ENCODE measurements around the gene COL4A4. TPM values are rescaled to one million over a fixed set of nuclear protein-coding genes. Genes with fewer than 3 reads are reported as not detected.
A peak's percentile ranks its signal among the peaks of the same experiment; 100 is the strongest.

The COL4A4 gene
- total RNA-seq, 4 donors from 2014 or later, result 1.5 to 4.6 (median 2.6) TPM

DNA sequence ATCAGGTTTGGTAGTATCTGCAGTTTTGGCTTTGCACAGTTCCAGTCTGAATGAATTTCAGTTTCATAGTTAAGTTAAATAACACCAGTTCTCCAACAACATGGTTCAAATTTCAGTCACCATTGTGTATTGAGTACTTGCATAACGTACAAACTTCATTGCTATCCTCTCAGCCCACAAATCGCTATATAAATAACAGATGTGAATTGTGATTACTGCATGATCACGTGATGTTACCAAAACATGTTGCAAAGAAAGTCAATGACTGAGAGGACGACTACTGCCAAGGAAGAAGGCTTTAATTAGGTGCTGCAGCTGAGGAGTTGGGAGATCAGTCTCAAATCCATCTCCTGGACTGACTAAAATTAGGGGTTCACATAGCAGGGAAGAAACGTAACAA lies 48.2 kb downstream of the COL4A4 start:
- H3K9me3 ChIP-seq, result no peaks in the 10 kb centered on the region
- in situ Hi-C loops (cut with MboI; ENCODE audit: low pct_ligation_motif_present in 1 of 4, low pct_unique_long_range_greater_than_20kb in 1 of 4, low sequenced_read_pairs in 3 of 4) (loop anchor here in 2 of 4 donors (10.0 to 25.0 kb wide), 3 partner anchors 303 to 1453 kb away; no protein-coding TSS in a partner anchor), intact Hi-C loops (cut with DNase I; ENCODE audit: low total_unique reads) (no loop called here)
- 69 to 80% methylated on average over 4 to 5 of the region's 5 CpGs for WGBS, 2 donors (ENCODE audit: low coverage in 1 of 2)
- no peaks in the 10 kb centered on the region for H3K4me1 ChIP-seq
- TF ChIP-seq POLR2AphosphoS5 (IDR thresholded peaks at IDR 0.05) (no peak), EP300 (IDR thresholded peaks at IDR 0.05; ENCODE audit: low read depth) (no peak), POLR2A (IDR thresholded peaks at IDR 0.05) (no peak)
- TF ChIP-seq, protein P1, sequence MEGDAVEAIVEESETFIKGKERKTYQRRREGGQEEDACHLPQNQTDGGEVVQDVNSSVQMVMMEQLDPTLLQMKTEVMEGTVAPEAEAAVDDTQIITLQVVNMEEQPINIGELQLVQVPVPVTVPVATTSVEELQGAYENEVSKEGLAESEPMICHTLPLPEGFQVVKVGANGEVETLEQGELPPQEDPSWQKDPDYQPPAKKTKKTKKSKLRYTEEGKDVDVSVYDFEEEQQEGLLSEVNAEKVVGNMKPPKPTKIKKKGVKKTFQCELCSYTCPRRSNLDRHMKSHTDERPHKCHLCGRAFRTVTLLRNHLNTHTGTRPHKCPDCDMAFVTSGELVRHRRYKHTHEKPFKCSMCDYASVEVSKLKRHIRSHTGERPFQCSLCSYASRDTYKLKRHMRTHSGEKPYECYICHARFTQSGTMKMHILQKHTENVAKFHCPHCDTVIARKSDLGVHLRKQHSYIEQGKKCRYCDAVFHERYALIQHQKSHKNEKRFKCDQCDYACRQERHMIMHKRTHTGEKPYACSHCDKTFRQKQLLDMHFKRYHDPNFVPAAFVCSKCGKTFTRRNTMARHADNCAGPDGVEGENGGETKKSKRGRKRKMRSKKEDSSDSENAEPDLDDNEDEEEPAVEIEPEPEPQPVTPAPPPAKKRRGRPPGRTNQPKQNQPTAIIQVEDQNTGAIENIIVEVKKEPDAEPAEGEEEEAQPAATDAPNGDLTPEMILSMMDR (IDR thresholded peaks at IDR 0.05), result no peak
- no peaks in the 10 kb centered on the region for H3K27me3 ChIP-seq
- no peaks in the 10 kb centered on the region for H3K36me3 ChIP-seq
- no peak overlapping the region for H3K4me3 ChIP-seq
- H3K27ac ChIP-seq, result no peak overlapping the region
- DNase-seq, result no peak

DNA sequence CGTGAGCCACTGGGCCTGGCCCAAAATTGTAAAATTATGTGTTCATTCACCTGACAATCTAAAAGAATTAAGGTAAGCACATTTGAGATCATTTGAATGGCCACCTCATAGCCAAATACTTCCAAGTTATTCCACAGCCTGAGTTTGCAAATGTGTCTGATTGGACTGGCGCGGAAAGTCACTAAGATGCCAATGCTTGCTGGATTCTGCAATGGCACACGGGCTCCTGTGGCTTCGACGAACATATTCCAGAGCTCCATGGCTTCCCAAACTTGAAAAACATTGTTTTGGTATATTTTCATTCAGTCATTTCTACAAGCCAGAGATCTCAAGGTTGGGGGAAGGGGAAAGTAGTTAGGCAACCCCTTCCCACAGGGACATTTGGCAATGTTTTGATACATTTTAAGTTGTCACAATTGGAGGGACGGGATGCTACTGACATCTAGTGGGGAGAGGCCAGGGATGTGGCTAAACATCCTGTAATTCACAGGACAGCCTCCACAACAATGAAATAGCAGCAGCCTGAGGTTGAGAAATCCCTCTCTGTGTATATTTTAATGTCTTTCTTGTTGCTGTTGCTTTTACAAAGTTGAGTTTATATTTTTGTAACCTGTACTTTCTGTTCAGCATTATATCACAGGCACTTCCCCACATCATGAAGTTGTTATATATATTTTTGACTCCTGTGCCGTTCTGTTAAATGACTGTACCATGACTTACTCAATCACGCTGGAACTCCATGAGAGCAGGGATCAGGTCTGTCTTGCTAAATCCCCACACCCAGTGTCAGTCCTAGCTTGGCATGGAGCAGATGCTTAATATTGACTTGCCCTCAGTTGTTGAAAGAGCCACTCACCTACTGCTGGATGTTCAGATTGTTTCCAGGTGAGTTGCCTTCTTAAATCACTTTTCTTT lies 56.9 kb downstream of the COL4A4 start:
- H3K9me3 ChIP-seq, result no peaks in the 10 kb centered on the region
- in situ Hi-C loops (cut with MboI; ENCODE audit: low pct_ligation_motif_present in 1 of 4, low pct_unique_long_range_greater_than_20kb in 1 of 4, low sequenced_read_pairs in 3 of 4) (loop anchor here in 2 of 4 donors (25.0 kb wide), 2 partner anchors 295 to 1445 kb away; no protein-coding TSS in a partner anchor), intact Hi-C loops (cut with DNase I; ENCODE audit: low total_unique reads) (loop anchor here (10.0 kb wide), 1 partner anchor 72 kb away; no protein-coding TSS in a partner anchor)
- peak; percentile 53 for DNase-seq
- WGBS, 2 donors (ENCODE audit: low coverage in 1 of 2), result 72 to 78% methylated on average over 8 to 9 of the region's 9 CpGs
- H3K36me3 ChIP-seq, result no peaks in the 10 kb centered on the region
- TF ChIP-seq, protein P1 (IDR thresholded peaks at IDR 0.05), result peak; percentile 63 to 68 (median 67)
- no peak for TF ChIP-seq POLR2A (IDR thresholded peaks at IDR 0.05)
- H3K4me1 ChIP-seq, result peaks cover 0 to 3% (median 0%) of the 10 kb centered on the region in 4 donors
- no peak overlapping the region for H3K27ac ChIP-seq
- H3K27me3 ChIP-seq, result no peaks in the 10 kb centered on the region
- H3K4me3 ChIP-seq, result no peak overlapping the region

DNA sequence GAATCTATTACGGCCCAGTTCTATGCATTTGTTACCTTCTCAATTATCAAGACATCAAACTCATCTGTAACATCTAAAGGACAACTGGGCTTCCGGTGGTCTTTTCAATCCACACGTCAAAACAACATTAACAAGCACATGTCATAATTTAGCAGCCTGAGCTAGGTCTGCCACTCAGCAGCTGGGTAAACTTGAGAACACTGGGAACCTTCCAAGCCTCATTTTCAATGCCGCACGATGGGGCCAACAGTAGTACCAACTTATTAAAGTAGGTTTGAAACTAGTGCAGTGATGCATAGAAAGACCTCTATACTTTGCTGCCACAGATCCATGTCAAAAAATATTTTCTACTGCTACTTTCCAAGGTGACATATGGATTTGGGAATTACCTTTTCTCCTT lies 60.4 kb downstream of the COL4A4 start:
- in situ Hi-C loops (cut with MboI; ENCODE audit: low pct_ligation_motif_present in 1 of 4, low pct_unique_long_range_greater_than_20kb in 1 of 4, low sequenced_read_pairs in 3 of 4) (loop anchor here in 2 of 4 donors (25.0 kb wide), 2 partner anchors 291 to 1441 kb away; no protein-coding TSS in a partner anchor), intact Hi-C loops (cut with DNase I; ENCODE audit: low total_unique reads) (loop anchor here (10.0 kb wide), 1 partner anchor 69 kb away; no protein-coding TSS in a partner anchor)
- no peaks in the 10 kb centered on the region for H3K9me3 ChIP-seq
- H3K27ac ChIP-seq, result no peak overlapping the region
- 87 to 91% methylated on average over 1 to 5 of the region's 5 CpGs for WGBS, 2 donors (ENCODE audit: low coverage in 1 of 2)
- no peaks in the 10 kb centered on the region for H3K36me3 ChIP-seq
- H3K4me3 ChIP-seq, result no peak overlapping the region
- TF ChIP-seq, protein P1 (IDR thresholded peaks at IDR 0.05), result no peak
- TF ChIP-seq POLR2AphosphoS5 (IDR thresholded peaks at IDR 0.05) (no peak), EP300 (IDR thresholded peaks at IDR 0.05; ENCODE audit: low read depth) (no peak), POLR2A (IDR thresholded peaks at IDR 0.05) (no peak)
- peaks cover 0 to 3% (median 0%) of the 10 kb centered on the region in 4 donors for H3K4me1 ChIP-seq
- no peak for DNase-seq
- H3K27me3 ChIP-seq, result no peaks in the 10 kb centered on the region

DNA sequence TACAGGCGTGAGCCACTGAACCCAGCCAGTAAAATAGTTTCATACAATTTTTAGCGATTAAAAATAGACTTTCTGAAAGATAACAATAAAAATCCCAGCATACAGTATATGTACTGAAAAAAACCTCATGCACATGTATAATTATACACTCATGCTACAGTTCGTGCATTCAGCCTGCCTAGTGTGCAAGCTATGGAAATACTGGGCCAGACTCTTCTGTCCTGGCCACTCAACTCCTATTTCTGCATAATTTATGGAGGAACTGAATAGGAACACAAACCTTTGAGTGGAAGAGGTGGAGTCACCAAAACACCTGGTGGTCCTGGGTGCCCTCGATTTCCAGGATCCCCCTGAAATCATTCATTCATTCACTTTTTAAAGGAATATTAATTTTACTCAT lies 64.7 kb downstream of the COL4A4 start:
- Histone ChIP-seq H3K4me1 (no peaks in the 10 kb centered on the region), H3K27me3 (no peaks in the 10 kb centered on the region), H3K27ac (no peak overlapping the region), H3K9me3 (no peaks in the 10 kb centered on the region), H3K36me3 (no peaks in the 10 kb centered on the region), H3K4me3 (no peak overlapping the region)
- intact Hi-C loops (cut with DNase I; ENCODE audit: low total_unique reads), result no loop called here
- WGBS, 2 donors (ENCODE audit: low coverage in 1 of 2), result 78 to 89% methylated on average over 4 of the region's 4 CpGs
- in situ Hi-C loops (cut with MboI; ENCODE audit: low pct_ligation_motif_present in 1 of 4, low pct_unique_long_range_greater_than_20kb in 1 of 4, low sequenced_read_pairs in 3 of 4), result no loop called here
- DNase-seq, result no peak
- TF ChIP-seq POLR2AphosphoS5 (IDR thresholded peaks at IDR 0.05) (no peak), POLR2A (IDR thresholded peaks at IDR 0.05) (no peak), EP300 (IDR thresholded peaks at IDR 0.05; ENCODE audit: low read depth) (no peak)
- TF ChIP-seq, protein P1 (IDR thresholded peaks at IDR 0.05), result no peak

All from transverse colon (tissue), 4 donors.